Choroid plexus epithelial cell (primary cell): Measurements from ENCODE around the gene BTG4.
A peak's percentile ranks its signal among the peaks of the same experiment; 100 is the strongest.

Source experiments
- DNase-seq: peaks from one replicate; pipeline ENCODE4 v3.0.0-alpha.2; 2010; ENCODE audit warnings: low read depth
- H3K4me3 ChIP-seq: 2 replicates; pipeline ENCODE4 v1.5.1; 2011; ENCODE audit warnings: low read depth, mild to moderate bottlenecking, control low read depth, low read length, moderate library complexity
- TF ChIP-seq, protein P1 (sequence below): conservative IDR thresholded peaks from 2 replicates; pipeline ENCODE4 v1.5.1; 2011; ENCODE audit warnings: low read depth, mild to moderate bottlenecking, control low read depth, inconsistent platforms, low read length, moderate library complexity

Gene BTG4

GRCh38 chr11:111541254-111542061, 29.3 kb upstream of the BTG4 start:
- TF ChIP-seq, protein P1, sequence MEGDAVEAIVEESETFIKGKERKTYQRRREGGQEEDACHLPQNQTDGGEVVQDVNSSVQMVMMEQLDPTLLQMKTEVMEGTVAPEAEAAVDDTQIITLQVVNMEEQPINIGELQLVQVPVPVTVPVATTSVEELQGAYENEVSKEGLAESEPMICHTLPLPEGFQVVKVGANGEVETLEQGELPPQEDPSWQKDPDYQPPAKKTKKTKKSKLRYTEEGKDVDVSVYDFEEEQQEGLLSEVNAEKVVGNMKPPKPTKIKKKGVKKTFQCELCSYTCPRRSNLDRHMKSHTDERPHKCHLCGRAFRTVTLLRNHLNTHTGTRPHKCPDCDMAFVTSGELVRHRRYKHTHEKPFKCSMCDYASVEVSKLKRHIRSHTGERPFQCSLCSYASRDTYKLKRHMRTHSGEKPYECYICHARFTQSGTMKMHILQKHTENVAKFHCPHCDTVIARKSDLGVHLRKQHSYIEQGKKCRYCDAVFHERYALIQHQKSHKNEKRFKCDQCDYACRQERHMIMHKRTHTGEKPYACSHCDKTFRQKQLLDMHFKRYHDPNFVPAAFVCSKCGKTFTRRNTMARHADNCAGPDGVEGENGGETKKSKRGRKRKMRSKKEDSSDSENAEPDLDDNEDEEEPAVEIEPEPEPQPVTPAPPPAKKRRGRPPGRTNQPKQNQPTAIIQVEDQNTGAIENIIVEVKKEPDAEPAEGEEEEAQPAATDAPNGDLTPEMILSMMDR, result no peak
- H3K4me3 ChIP-seq, result peak overlapping the region; percentile 62
- DNase-seq, result peak; percentile 65

DNA sequence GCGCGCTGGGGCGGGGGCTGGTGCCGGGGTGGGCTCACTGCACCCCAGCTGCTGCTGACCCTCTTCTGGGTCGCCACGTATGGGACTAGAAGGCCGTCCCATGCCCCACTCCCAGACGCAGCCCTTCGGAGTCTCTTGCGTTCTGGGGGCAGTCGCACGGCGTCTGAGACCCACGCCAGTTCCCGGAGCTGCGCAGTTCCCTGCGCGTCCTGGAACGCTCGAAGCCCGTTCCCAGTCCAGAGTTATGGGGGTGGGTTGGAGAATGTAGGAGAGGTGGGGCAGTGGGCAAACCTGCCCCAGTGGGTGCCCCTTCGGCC, 28.7 kb upstream of the BTG4 start:
- TF ChIP-seq, protein P1, result no peak
- no peak for DNase-seq
- H3K4me3 ChIP-seq, result peak overlapping the region; percentile 62

DNA sequence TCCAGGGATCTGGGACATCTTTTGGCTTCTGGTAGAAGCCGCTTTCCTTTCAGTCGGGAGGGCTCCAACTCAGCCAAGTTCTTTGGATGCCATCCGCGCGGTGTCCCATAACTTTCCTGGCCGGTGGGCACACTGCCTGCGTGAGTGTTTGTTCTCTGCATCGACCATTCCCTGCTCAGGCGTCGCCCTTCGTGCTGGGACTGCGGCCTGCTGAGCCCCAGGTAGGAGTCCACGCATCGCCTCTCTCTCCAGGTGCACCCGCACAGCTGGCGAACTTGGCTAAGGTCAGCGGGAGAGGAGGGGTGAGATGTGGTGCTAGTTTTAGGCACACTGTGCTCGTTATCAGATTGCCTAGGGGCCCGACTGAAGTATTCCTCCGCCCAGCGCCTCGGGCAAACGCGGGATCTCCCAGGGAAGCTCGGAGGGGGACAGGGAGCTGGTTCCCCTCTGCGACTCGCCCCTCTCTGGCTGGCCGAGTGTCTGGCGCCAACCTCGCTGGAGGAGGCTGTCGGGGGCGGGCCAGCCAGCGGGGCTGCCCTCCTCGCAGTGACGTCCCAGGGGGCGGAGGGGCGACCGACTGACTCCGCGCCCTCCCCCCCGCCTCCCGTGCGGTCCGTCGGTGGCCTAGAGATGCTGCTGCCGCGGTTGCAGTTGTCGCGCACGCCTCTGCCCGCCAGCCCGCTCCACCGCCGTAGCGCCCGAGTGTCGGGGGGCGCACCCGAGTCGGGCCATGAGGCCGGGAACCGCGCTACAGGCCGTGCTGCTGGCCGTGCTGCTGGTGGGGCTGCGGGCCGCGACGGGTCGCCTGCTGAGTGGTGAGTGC, 28.1 kb upstream of the BTG4 start, which contains the start of gene LAYN:
LAYN (plus strand) TSS at position 607 of the 823 bp plus-strand sequence; CDS start at position 731, 124 bp downstream.
- DNase-seq, result no peak
- H3K4me3 ChIP-seq, result peak within 1 kb of the TSS; percentile 62
- TF ChIP-seq, protein P1, result no peak

DNA sequence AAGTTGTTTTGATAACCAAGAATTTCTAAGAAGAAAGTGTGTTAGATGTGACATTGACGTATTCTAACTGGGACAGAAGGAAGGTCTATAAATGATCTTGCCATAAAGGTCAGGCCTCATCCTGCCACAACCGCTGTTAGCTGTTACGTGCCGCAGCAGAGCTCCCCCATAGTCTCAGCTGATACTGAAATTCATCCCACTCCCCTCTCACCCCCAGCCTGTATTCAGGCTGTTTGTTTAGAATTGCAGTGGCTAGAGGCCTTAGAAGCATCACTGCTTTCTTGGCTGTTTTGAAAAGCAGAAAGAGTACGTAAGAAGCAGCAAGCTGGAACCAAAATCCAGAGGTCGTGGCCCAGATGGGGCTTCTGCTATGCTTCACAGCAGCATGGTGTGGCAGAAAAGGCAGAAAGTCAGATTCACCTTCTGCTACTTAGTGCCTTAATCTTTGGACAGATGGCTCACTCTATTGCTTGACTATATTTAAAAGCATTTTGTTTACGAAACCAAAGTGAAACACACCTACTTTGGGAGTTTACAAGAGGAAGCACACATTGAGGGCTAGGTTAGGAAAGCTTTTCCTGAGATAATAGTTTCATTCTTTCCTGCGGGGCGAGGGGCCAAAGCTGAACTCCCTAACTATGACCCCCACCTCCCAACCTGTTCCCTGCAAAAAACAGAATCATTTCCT, 27.4 kb upstream of the BTG4 start:
- DNase-seq, result no peak
- TF ChIP-seq, protein P1, result no peak
- H3K4me3 ChIP-seq, result peak overlapping the region; percentile 62

DNA sequence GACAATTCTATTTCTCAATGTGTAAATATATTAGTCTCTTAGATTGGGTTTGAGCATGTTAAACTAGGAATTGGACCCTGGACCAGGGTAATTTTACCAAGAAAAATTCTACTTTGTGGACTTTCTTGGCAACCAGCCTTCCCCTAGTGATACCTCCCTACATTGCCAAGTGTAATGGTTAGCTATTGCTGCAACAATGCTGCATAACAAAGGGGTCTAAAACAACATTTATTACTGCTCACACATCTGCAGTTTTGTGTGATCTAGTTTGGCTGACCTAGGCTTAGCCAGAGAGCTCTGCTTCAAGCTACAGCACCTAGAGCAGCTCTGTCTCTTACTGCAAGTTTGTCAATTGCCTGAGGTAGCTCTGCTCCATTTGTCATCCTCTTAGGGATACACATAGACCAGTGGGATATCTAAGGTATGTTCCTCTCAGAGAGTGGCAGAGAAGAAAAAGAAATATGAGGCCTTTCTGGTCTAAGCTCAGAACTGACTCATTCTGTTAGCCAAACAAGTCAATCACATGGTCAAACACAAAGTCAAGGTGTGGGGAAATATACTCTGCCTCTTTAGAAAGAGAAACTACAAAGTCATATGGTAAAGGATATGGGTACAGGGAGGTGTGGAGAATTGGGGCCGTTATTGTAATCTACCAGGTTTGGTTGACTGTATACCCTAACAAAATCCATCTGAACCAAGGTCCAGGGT, 26.4 kb upstream of the BTG4 start:
- no peak overlapping the region for H3K4me3 ChIP-seq
- peak; percentile 53 for DNase-seq

GRCh38 chr11:111537336-111537860, 25.2 kb upstream of the BTG4 start:
- no peak overlapping the region for H3K4me3 ChIP-seq
- TF ChIP-seq, protein P1, result no peak
- DNase-seq, result no peak

More for the DNA sequence above, 26.4 kb upstream of the BTG4 start:
- TF ChIP-seq, protein P1, result no peak
